Kidney (tissue), 14 donors: Measurements from ENCODE around the gene SOX5. TPM values are rescaled to one million over a fixed set of nuclear protein-coding genes. Genes with fewer than 3 reads are reported as not detected.

Experiments used
- DNase-seq, 5 donors: peaks; one replicate each; pipeline ENCODE4 v3.0.0-alpha.2; 2013 to 2020
- FAIRE-seq: peaks from 2 replicates; lab custom pipeline; 2012; peaks lifted over from hg19 to GRCh38; lab: Jason Lieb, UNC
- H3K27ac ChIP-seq, 2 donors: one replicate each; pipeline ENCODE4 v1.7.0; 2013; ENCODE audit warnings: low read depth in 2 of 2, low read length in 2 of 2, inconsistent platforms in 1 of 2
- H3K27me3 ChIP-seq: one replicate; pipeline ENCODE4 v1.7.1; 2013; ENCODE audit warnings: low read length, inconsistent platforms; ENCODE audit not compliant: control insufficient read depth, insufficient read depth
- H3K36me3 ChIP-seq, 3 donors: one replicate each; pipeline versions ENCODE4 v1.7.0 to v1.7.1; 2013; ENCODE audit warnings: low read length in 3 of 3, control low read depth in 1 of 3, inconsistent platforms in 1 of 3; ENCODE audit not compliant: insufficient read depth in 3 of 3, control insufficient read depth in 2 of 3
- H3K4me1 ChIP-seq, 3 donors: one replicate each; pipeline versions ENCODE4 v1.7.0 to v1.7.1; 2013; ENCODE audit warnings: low read length in 3 of 3, inconsistent platforms in 1 of 3, low read depth in 1 of 3; ENCODE audit not compliant: control insufficient read depth in 2 of 3, insufficient read depth in 2 of 3
- H3K4me3 ChIP-seq, 3 donors: one replicate each; pipeline versions ENCODE4 v1.7.0 to v1.8.1; 2013; ENCODE audit warnings: low read length in 3 of 3, control low read depth in 1 of 3, inconsistent platforms in 1 of 3
- H3K9ac ChIP-seq, 3 donors: one replicate each; pipeline versions ENCODE4 v1.7.0 to v1.7.1; 2013; ENCODE audit warnings: low read length in 3 of 3, control low read depth in 1 of 3, inconsistent platforms in 1 of 3
- H3K9me3 ChIP-seq, 3 donors: one replicate each; pipeline versions ENCODE4 v1.7.0 to v1.7.1; 2013; ENCODE audit warnings: low read length in 3 of 3, control low read depth in 1 of 3, inconsistent platforms in 1 of 3; ENCODE audit not compliant: control insufficient read depth in 2 of 3, insufficient read depth in 1 of 3
- CTCF ChIP-seq: IDR thresholded peaks from 3 replicates; pipeline ENCODE4 v1.5.1; 2012; ENCODE audit warnings: mild to moderate bottlenecking, moderate library complexity, borderline replicate concordance; ENCODE audit not compliant: insufficient read depth; ENCODE audit errors: extremely low read depth
- intact Hi-C: fragments of 100-400 bp; cut with DNase I; formaldehyde crosslinking; loops from one replicate; pipeline ENCODE4 v1.11.1; 2022
- polyA plus RNA-seq: library from polyadenylated mRNA; stranded (reverse); fragments of 350-450 nt; fragmentation: Illumina TruSeq; extraction: RNeasy Lipid Tissue Mini Kit (QIAGEN cat#74804); gene quantifications from one replicate; pipeline ENCODE4 v1.2.3, GENCODE V29; 2014; ENCODE audit warnings: low read depth, low replicate concordance; ENCODE audit not compliant: insufficient read depth
- total RNA-seq: library from RNA; stranded (reverse); fragmentation: NEBNext Ultra II Directional; extraction: Animal tissue kit (Norgen Biotek cat#: 25700); gene quantifications from one replicate; pipeline ENCODE4 v1.2.1, GENCODE V29; 2021
- donor health status: control.
- donor health status: control.
- donor health status: control.
- donor health status: control.
- donor health status: control.
- donor health status: DM: yes; HTN: yes; CAD: no.
- donor health status: Normal renal cell carcinoma (clear cell type).

SOX5 gene
- total and polyA plus RNA-seq, 2 donors from 2014 or later = 0.54 to 10.8 TPM

GRCh38 chr12:23560611-23561010, 388.9 kb downstream of the SOX5 start:
- intact Hi-C loops = no loop called here
- Histone ChIP-seq H3K36me3 (no peaks in the 10 kb centered on the region), H3K9me3 (no peaks in the 10 kb centered on the region), H3K4me1 (no peaks in the 10 kb centered on the region), H3K27ac (no peak overlapping the region), H3K27me3 (no peaks in the 10 kb centered on the region), H3K4me3 (no peak overlapping the region), H3K9ac (no peak overlapping the region)
- no peak for FAIRE-seq
- TF ChIP-seq CTCF = no peak
- no peak for DNase-seq

- no peak for FAIRE-seq
- intact Hi-C loops = no loop called here
- H3K4me3 ChIP-seq = no peak overlapping the region
- no peak for DNase-seq
- no peak for TF ChIP-seq CTCF
- H3K27ac ChIP-seq = no peak overlapping the region
- no peaks in the 10 kb centered on the region for H3K4me1 ChIP-seq
- no peaks in the 10 kb centered on the region for H3K9me3 ChIP-seq
- no peaks in the 10 kb centered on the region for H3K27me3 ChIP-seq
- H3K36me3 ChIP-seq = no peaks in the 10 kb centered on the region
- H3K9ac ChIP-seq = no peak overlapping the region
Observed at GRCh38 chr12:23559268-23559753, 390.2 kb downstream of the SOX5 start.

- Histone ChIP-seq H3K27me3 (no peaks in the 10 kb centered on the region), H3K4me3 (no peak overlapping the region), H3K27ac (no peak overlapping the region), H3K36me3 (no peaks in the 10 kb centered on the region), H3K4me1 (no peaks in the 10 kb centered on the region), H3K9ac (no peak overlapping the region), H3K9me3 (no peaks in the 10 kb centered on the region)
- DNase-seq = no peak
- TF ChIP-seq CTCF = no peak
- FAIRE-seq = no peak
- intact Hi-C loops = no loop called here
Observed at GRCh38 chr12:23556661-23557060, 392.8 kb downstream of the SOX5 start.

GRCh38 chr12:23555825-23556207, 393.7 kb downstream of the SOX5 start:
- Histone ChIP-seq H3K27me3 (no peaks in the 10 kb centered on the region), H3K27ac (no peak overlapping the region), H3K9me3 (no peaks in the 10 kb centered on the region), H3K9ac (no peak overlapping the region), H3K4me3 (no peak overlapping the region), H3K4me1 (no peaks in the 10 kb centered on the region), H3K36me3 (no peaks in the 10 kb centered on the region)
- no peak for DNase-seq
- no peak for TF ChIP-seq CTCF
- FAIRE-seq = no peak
- intact Hi-C loops = no loop called here
